H1 (cell line): ENCODE results near the gene SLC4A1. TPM values are rescaled to one million over a fixed set of nuclear protein-coding genes. Genes with fewer than 3 reads are reported as not detected.

Experiments used
- CTCF ChIA-PET: fragments of 300-600 bp; sonication (Branson Sonifier 250); formaldehyde crosslinking; loops from one replicate; lab custom pipeline; 2021; ENCODE audit not compliant: partially characterized antibody; lab: Charles Lee
- POLR2A ChIA-PET: fragments of 300-600 bp; sonication (Branson Sonifier 250); formaldehyde crosslinking; loops from one replicate; lab custom pipeline; 2021; ENCODE audit warnings: inconsistent platforms; ENCODE audit not compliant: partially characterized antibody; lab: Charles Lee
- DNase-seq, 2 experiments: peaks; one replicate each; pipeline versions ENCODE4 v3.0.0 to v3.0.0-alpha.2; 2010 to 2022; ENCODE audit warnings: low spot score in 2 of 2, low read depth in 1 of 2, mixed read lengths in 1 of 2
- FAIRE-seq: peaks from 2 replicates; lab custom pipeline; 2011; peaks lifted over from hg19 to GRCh38; lab: Jason Lieb, UNC
- H2AFZ ChIP-seq: 2 replicates; pipeline ENCODE4 v1.8.1; 2012; ENCODE audit warnings: low read length, inconsistent platforms
- H2AK5ac ChIP-seq: 2 replicates; pipeline ENCODE4 v1.6.1; 2013; ENCODE audit warnings: low read depth, low read length
- H2BK120ac ChIP-seq: replicated peaks from 2 replicates; pipeline ENCODE3; 2013; ENCODE audit warnings: low read depth, low read length, inconsistent platforms
- H2BK12ac ChIP-seq: 2 replicates; pipeline ENCODE4 v1.6.1; 2013; ENCODE audit warnings: low read depth, low read length
- H2BK15ac ChIP-seq: 2 replicates; pipeline ENCODE4 v1.6.1; 2013; ENCODE audit warnings: low read length
- H2BK20ac ChIP-seq: 2 replicates; pipeline ENCODE4 v1.6.1; 2013; ENCODE audit warnings: low read length
- H2BK5ac ChIP-seq: 2 replicates; pipeline ENCODE4 v1.6.1; 2013; ENCODE audit warnings: low read depth, low read length
- H3K14ac ChIP-seq: 2 replicates; pipeline ENCODE4 v1.6.1; 2013; ENCODE audit warnings: inconsistent platforms; ENCODE audit not compliant: insufficient read length
- H3K18ac ChIP-seq: 2 replicates; pipeline ENCODE4 v1.6.1; 2013; ENCODE audit warnings: low read length; ENCODE audit errors: extremely low read depth
- H3K23ac ChIP-seq: 2 replicates; pipeline ENCODE4 v1.6.1; 2013; ENCODE audit warnings: inconsistent platforms; ENCODE audit not compliant: insufficient read length
- H3K23me2 ChIP-seq: 2 replicates; pipeline ENCODE4 v1.6.1; 2013; ENCODE audit warnings: low read depth, low read length
- H3K27ac ChIP-seq: 2 replicates; pipeline ENCODE4 v1.6.1; 2011; ENCODE audit warnings: low read depth, low read length, inconsistent platforms
- H3K27me3 ChIP-seq, 4 experiments: replicated peaks in 1 of 4; 1 replicate in 1 of 4; 2 replicates in 3 of 4; pipeline versions ENCODE4 v1.6.1 to v1.8.1; 2011 to 2013; ENCODE audit warnings: low read length in 3 of 4, mild to moderate bottlenecking in 3 of 4, inconsistent platforms in 2 of 4, mixed read lengths in 2 of 4, moderate library complexity in 1 of 4; ENCODE audit not compliant: control insufficient read depth in 3 of 4, insufficient read depth in 3 of 4; ENCODE audit errors: extremely low read depth in 1 of 4
- H3K36me3 ChIP-seq, 4 experiments: 2 replicates each; pipeline versions ENCODE4 v1.6.1 to v1.8.1; 2011 to 2013; ENCODE audit warnings: mild to moderate bottlenecking in 4 of 4, low read length in 3 of 4, moderate library complexity in 2 of 4, control low read depth in 1 of 4, inconsistent platforms in 1 of 4; ENCODE audit not compliant: insufficient read depth in 4 of 4, control insufficient read depth in 2 of 4
- H3K4ac ChIP-seq: replicated peaks from 2 replicates; pipeline ENCODE3; 2013; ENCODE audit warnings: low read length, low read depth, mixed read lengths, inconsistent platforms; ENCODE audit not compliant: insufficient read length
- H3K4me1 ChIP-seq, 4 experiments: replicated peaks in 1 of 4; 1 replicate in 1 of 4; 2 replicates in 3 of 4; pipeline versions ENCODE4 v1.6.1 to v1.8.1; 2011 to 2013; ENCODE audit warnings: low read length in 3 of 4, inconsistent platforms in 2 of 4, mixed read lengths in 1 of 4; ENCODE audit not compliant: insufficient read depth in 4 of 4, control insufficient read depth in 3 of 4
- H3K4me2 ChIP-seq, 2 experiments: 2 replicates each; pipeline versions ENCODE4 v1.6.1 to v1.8.1; 2011 to 2013; ENCODE audit warnings: low read depth in 2 of 2, low read length in 2 of 2, control low read depth in 1 of 2, inconsistent platforms in 1 of 2, mild to moderate bottlenecking in 1 of 2; ENCODE audit not compliant: insufficient read depth in 1 of 2
- H3K4me3 ChIP-seq, 4 experiments: fragments of 200-600, 300-600 bp in 1 of 4; sonication (generic), shearing (Covaris generic), sonication (Bioruptor Twin) in 1 of 4; 2 replicates each; pipeline versions ENCODE4 v1.5.1 to v1.8.1; 2011 to 2016; ENCODE audit warnings: low read length in 4 of 4, low read depth in 3 of 4, control low read depth in 2 of 4, inconsistent platforms in 2 of 4, mild to moderate bottlenecking in 2 of 4, mixed read lengths in 1 of 4, moderate library complexity in 1 of 4; ENCODE audit not compliant: insufficient read depth in 2 of 4; ENCODE audit errors: extremely low read depth in 1 of 4
- H3K56ac ChIP-seq: replicated peaks from 2 replicates; pipeline ENCODE3; 2013; ENCODE audit warnings: low read depth, mild to moderate bottlenecking, mixed read lengths, low read length, inconsistent platforms; ENCODE audit not compliant: insufficient read length
- H3K79me1 ChIP-seq: 2 replicates; pipeline ENCODE4 v1.6.1; 2013; ENCODE audit warnings: low read depth, low read length, control low read depth
- H3K79me2 ChIP-seq, 2 experiments: 2 replicates each; pipeline versions ENCODE4 v1.6.1 to v1.8.1; 2012 to 2013; ENCODE audit warnings: low read length in 2 of 2, mild to moderate bottlenecking in 2 of 2, inconsistent platforms in 1 of 2; ENCODE audit not compliant: insufficient read depth in 2 of 2, control insufficient read depth in 1 of 2
- H3K9ac ChIP-seq, 4 experiments: replicated peaks in 1 of 4; 1 replicate in 1 of 4; 2 replicates in 3 of 4; pipeline versions ENCODE4 v1.6.1 to v1.8.1; 2011 to 2013; ENCODE audit warnings: low read depth in 3 of 4, low read length in 3 of 4, control low read depth in 2 of 4, mild to moderate bottlenecking in 2 of 4, moderate library complexity in 2 of 4, inconsistent platforms in 1 of 4; ENCODE audit errors: extremely low read depth in 1 of 4
- H3K9me3 ChIP-seq, 2 experiments: 2 replicates each; pipeline versions ENCODE4 v1.6.1 to v1.8.1; 2012 to 2013; ENCODE audit warnings: mild to moderate bottlenecking in 2 of 2, moderate library complexity in 2 of 2, control low read depth in 1 of 2, inconsistent platforms in 1 of 2, low read depth in 1 of 2, low read length in 1 of 2, mixed read lengths in 1 of 2; ENCODE audit not compliant: insufficient read depth in 2 of 2
- H4K20me1 ChIP-seq, 2 experiments: replicated peaks in 1 of 2; 2 replicates each; pipeline versions ENCODE3 to v1.8.1; 2011 to 2013; ENCODE audit warnings: inconsistent platforms in 2 of 2, low read length in 2 of 2, mild to moderate bottlenecking in 1 of 2; ENCODE audit not compliant: insufficient read depth in 2 of 2, control insufficient read depth in 1 of 2
- H4K5ac ChIP-seq: 2 replicates; pipeline ENCODE4 v1.6.1; 2013; ENCODE audit warnings: low read length, low read depth, mixed read lengths, inconsistent platforms; ENCODE audit not compliant: insufficient read length
- H4K8ac ChIP-seq: 2 replicates; pipeline ENCODE4 v1.8.0; 2013; ENCODE audit warnings: mild to moderate bottlenecking, moderate library complexity, low read length, inconsistent platforms; ENCODE audit not compliant: insufficient read depth; ENCODE audit errors: extremely low read depth
- H4K91ac ChIP-seq: replicated peaks from 2 replicates; pipeline ENCODE3; 2013; ENCODE audit warnings: low read length, mixed read lengths, inconsistent platforms; ENCODE audit not compliant: insufficient read length
- MAX ChIP-seq: IDR thresholded peaks from 2 replicates; pipeline ENCODE4 v1.6.1; 2012; ENCODE audit warnings: inconsistent platforms
- SUZ12 ChIP-seq: fragments of 200-600 bp; sonication (generic); IDR thresholded peaks from 2 replicates; pipeline ENCODE4 v1.6.1; 2012; ENCODE audit warnings: mild to moderate bottlenecking, inconsistent platforms, low read length, moderate library complexity, mixed read lengths
- WGBS, 2 experiments: shearing (Covaris generic) in 1 of 2; methylation state at CpG; one replicate each; pipeline versions ENCODE4 v1.1.6 to v1.1.7; 2013 to 2015; ENCODE audit warnings: low lambda C conversion rate in 2 of 2, mixed read lengths in 2 of 2, inconsistent platforms in 1 of 2, low coverage in 1 of 2, missing lambda C conversion rate in 1 of 2; ENCODE audit not compliant: insufficient replicate concordance in 2 of 2, insufficient coverage in 1 of 2, insufficient read length in 1 of 2; ENCODE audit errors: extremely low coverage in 1 of 2, missing lambda C conversion rate in 1 of 2; 5-methylcytosine and 5-hydroxymethylcytosine counted together
- polyA plus RNA-seq, 7 experiments: library from polyadenylated mRNA; depleted of rRNA in 3 of 7; stranded (reverse) in 5 of 7; unstranded in 2 of 7; fragments of >200 nt in 5 of 7; fragments of 200-250 nt in 2 of 7; gene quantifications; 1 replicate in 5 of 7; 2 replicates in 1 of 7; 4 replicates in 1 of 7; pipeline versions ENCODE4 v1.2.1 to v1.2.3, GENCODE V29; 2011 to 2013; ENCODE audit warnings: missing spikeins in 2 of 7, mixed read lengths in 2 of 7
- total RNA-seq: library from RNA; stranded (reverse); fragmentation: NEBNext Ultra II Directional; extraction: Animal tissue kit (Norgen Biotek cat#: 25700); gene quantifications from 2 replicates; pipeline ENCODE4 v1.2.1, GENCODE V29; 2021

Gene SLC4A1
- total and polyA plus RNA-seq, 2 of the 8 experiments (the other 6 are each of a cell fraction or from before 2014, with no cell fraction given), result 0.08 TPM; not detected in 1

- Histone ChIP-seq H4K91ac (peak overlapping the region; percentile 57), H2BK15ac (no peak overlapping the region), H3K23me2 (no peaks in the 10 kb centered on the region), H2BK5ac (no peak overlapping the region), H3K23ac (no peak overlapping the region), H3K27ac (no peak overlapping the region), H4K8ac (no peak overlapping the region), H3K4me1 (peaks cover 0 to 9% (median 3%) of the 10 kb centered on the region in 4 experiments; a peak in 4 of 7 replicates), H4K20me1 (no peaks in the 10 kb centered on the region), H3K14ac (no peak overlapping the region), H2AK5ac (no peak overlapping the region), H2BK120ac (no peak overlapping the region), H2BK12ac (peak overlapping the region; percentile 96; the same call in 1 of the 2 replicates), H2BK20ac (no peak overlapping the region), H3K79me1 (no peaks in the 10 kb centered on the region), H3K9ac (no peak overlapping the region), H3K9me3 (no peaks in the 10 kb centered on the region), H3K27me3 (no peaks in the 10 kb centered on the region), H2AFZ (peak overlapping the region; percentile 97; the same call in 1 of the 2 replicates), H3K4me3 (no peak overlapping the region), H3K56ac (no peak overlapping the region), H3K18ac (peak overlapping the region; percentile 40), H4K5ac (no peak overlapping the region), H3K36me3 (no peaks in the 10 kb centered on the region), H3K4me2 (peak overlapping the region in 1 of 2 experiments; percentile 21; a peak in 1 of 4 replicates), H3K79me2 (no peaks in the 10 kb centered on the region), H3K4ac (no peak overlapping the region)
- CTCF ChIA-PET, result interaction anchor here (0.8 to 2.5 kb wide), 8 partner anchors 14 to 63 kb away, joined by 3 to 7 read pairs (median 4); no protein-coding TSS in a partner anchor
- WGBS, 2 experiments, result 71% methylated on average over 5 of the region's 5 CpGs; no CpG with 5 or more reads in 1 of the 2 experiments
- POLR2A ChIA-PET, result interaction anchor here (0.6 to 1.9 kb wide), 7 partner anchors 18 to 217 kb away, joined by 3 to 7 read pairs (median 3); no protein-coding TSS in a partner anchor
- 0 out of 2 replicates have a peak, but pooled peaks have one; percentile 10 for TF ChIP-seq MAX
- no peak for TF ChIP-seq SUZ12
- FAIRE-seq (no peak), DNase-seq (no peak)
These were observed 5.7 kb upstream of the SLC4A1 start for GRCh38 chr17:44273607-44274006.
